Activated CD8-positive, alpha-beta T cell treated with anti-CD3 and anti-CD28 coated beads, Interleukin-2, amount 10 ng/mL, durations not matched to agents 7 days and 5 days (primary cell): ENCODE results near the gene CMPK2. TPM values are rescaled to one million over a fixed set of nuclear protein-coding genes. Genes with fewer than 3 reads are reported as not detected.
"Not testable (repeated sequence)": the region's sequence is repeated elsewhere in the genome, so short reads cannot be mapped to it uniquely, and the experiment has no call there.

Experiments used
- ATAC-seq: fragments of 150-1000 bp; cut with Tn5 transposase; one replicate; pipeline ENCODE4 v1.10.0; 2021; ENCODE audit warnings: moderate library complexity
- CTCF ChIA-PET: fragments of 350-600 bp; sonication (Branson Sonifier 250); formaldehyde crosslinking; loops from one replicate; lab custom pipeline; 2021; ENCODE audit warnings: antibody characterized with exemption; lab: Charles Lee
- POLR2A ChIA-PET: fragments of 350-600 bp; sonication (Branson Sonifier 250); formaldehyde crosslinking; loops from one replicate; lab custom pipeline; 2021; ENCODE audit warnings: antibody characterized with exemption; lab: Charles Lee
- DNase-seq: peaks from one replicate; pipeline ENCODE4 v3.0.0-alpha.2; 2020
- H3K27ac Mint-ChIP-seq: one replicate; pipeline ENCODE4 v1.8.0; 2021; ENCODE audit warnings: mild to moderate bottlenecking, mixed read lengths
- H3K27me3 Mint-ChIP-seq: one replicate; pipeline ENCODE4 v1.8.0; 2021; ENCODE audit warnings: low read depth, mixed read lengths
- H3K36me3 Mint-ChIP-seq: one replicate; pipeline ENCODE4 v1.8.0; 2021; ENCODE audit warnings: low read depth, mixed read lengths
- H3K4me1 Mint-ChIP-seq: one replicate; pipeline ENCODE4 v1.8.0; 2021; ENCODE audit warnings: low read depth, mixed read lengths
- H3K4me3 Mint-ChIP-seq: one replicate; pipeline ENCODE4 v1.8.0; 2021; ENCODE audit warnings: mild to moderate bottlenecking, mixed read lengths
- H3K9me3 Mint-ChIP-seq: one replicate; pipeline ENCODE4 v1.8.0; 2022; ENCODE audit warnings: mixed read lengths; ENCODE audit not compliant: insufficient read depth
- total RNA-seq, 2 experiments: library from RNA; stranded (reverse); gene quantifications; one replicate each; pipeline ENCODE4 v1.2.3, GENCODE V29; 2021

Gene CMPK2
- total RNA-seq, 2 experiments from 2014 or later: 84.0 to 90.8 TPM

GRCh38 chr2:6864231-6864754 lies 1.4 kb downstream of the CMPK2 start:
- H3K27me3 Mint-ChIP-seq: no peaks in the 10 kb centered on the region
- ChIA-PET POLR2A (interaction anchor here (1.2 to 10.1 kb wide), 12 partner anchors 9 to 50 kb away, joined by 3 to 372 read pairs (median 12); partner anchors contain the start of genes RNF144A and RSAD2), CTCF (interaction anchor here (1.0 to 7.1 kb wide), 9 partner anchors 11 to 51 kb away, joined by 3 to 157 read pairs (median 5); partner anchors contain the start of gene RSAD2)

GRCh38 chr2:6863792-6864191 lies 1.9 kb downstream of the CMPK2 start:
- H3K4me1 Mint-ChIP-seq: peaks cover 71% of the 10 kb centered on the region
- H3K9me3 Mint-ChIP-seq: peaks cover 12% of the 10 kb centered on the region
- peaks cover 69% of the 10 kb centered on the region for H3K36me3 Mint-ChIP-seq
- ATAC-seq (no peak), DNase-seq (no peak)
- H3K4me3 Mint-ChIP-seq: peak overlapping the region; percentile 90
- H3K27me3 Mint-ChIP-seq: no peaks in the 10 kb centered on the region
- ChIA-PET CTCF (interaction anchor here (1.1 to 7.1 kb wide), 4 partner anchors 15 to 51 kb away, joined by 3 to 157 read pairs (median 6); partner anchors contain the start of gene RSAD2), POLR2A (interaction anchor here (0.5 to 10.1 kb wide), 8 partner anchors 13 to 1466 kb away, joined by 3 to 372 read pairs (median 16); partner anchors contain the start of genes RNF144A and RSAD2)
- H3K27ac Mint-ChIP-seq: peak overlapping the region; percentile 94

More at GRCh38 chr2:6864231-6864754, 1.4 kb downstream of the CMPK2 start:
- peaks cover 70% of the 10 kb centered on the region for H3K4me1 Mint-ChIP-seq
- H3K36me3 Mint-ChIP-seq: peaks cover 69% of the 10 kb centered on the region
- ATAC-seq (no peak), DNase-seq (no peak)
- peak overlapping the region; percentile 90 for H3K4me3 Mint-ChIP-seq
- H3K27ac Mint-ChIP-seq: peak overlapping the region; percentile 94
- peaks cover 9% of the 10 kb centered on the region for H3K9me3 Mint-ChIP-seq

- POLR2A ChIA-PET: interaction anchor here (1.0 to 10.1 kb wide), 2 partner anchors 17 to 18 kb away, joined by 3 to 372 read pairs; partner anchors contain the start of gene RSAD2
- Mint-ChIP-seq H3K4me3 (no peak overlapping the region), H3K27ac (peak overlapping the region; percentile 56), H3K36me3 (peaks cover 93% of the 10 kb centered on the region), H3K4me1 (peaks cover 80% of the 10 kb centered on the region), H3K9me3 (peaks cover 18% of the 10 kb centered on the region), H3K27me3 (no peaks in the 10 kb centered on the region)
- ATAC-seq (no peak), DNase-seq (no peak)
- CTCF ChIA-PET: interaction anchor here (1.9 kb wide), 1 partner anchor 37 kb away, joined by 11 read pairs; no protein-coding TSS in a partner anchor
Measured at GRCh38 chr2:6860296-6860695, 5.4 kb downstream of the CMPK2 start.

GRCh38 chr2:6858466-6859027 lies 7.2 kb downstream of the CMPK2 start:
- CTCF ChIA-PET, H3K27me3 Mint-ChIP-seq, POLR2A ChIA-PET, H3K4me3 Mint-ChIP-seq, ATAC-seq, DNase-seq: not testable (repeated sequence)
- H3K9me3 Mint-ChIP-seq: peaks cover 18% of the 10 kb centered on the region
- peak overlapping the region; percentile 35 for H3K27ac Mint-ChIP-seq
- H3K4me1 Mint-ChIP-seq: peaks cover 87% of the 10 kb centered on the region
- H3K36me3 Mint-ChIP-seq: peaks cover 96% of the 10 kb centered on the region

GRCh38 chr2:6856548-6856920 lies 9.2 kb downstream of the CMPK2 start:
- Mint-ChIP-seq H3K4me3 (no peak overlapping the region), H3K36me3 (peaks cover 92% of the 10 kb centered on the region), H3K4me1 (peaks cover 83% of the 10 kb centered on the region), H3K9me3 (peaks cover 18% of the 10 kb centered on the region), H3K27ac (peak overlapping the region; percentile 31), H3K27me3 (no peaks in the 10 kb centered on the region)
- no peak for DNase-seq
- no peak for ATAC-seq
- POLR2A ChIA-PET: no interaction called here
- CTCF ChIA-PET: interaction anchor here (0.9 to 1.3 kb wide), 2 partner anchors 10 to 188 kb away, joined by 3 to 4 read pairs; partner anchors contain the start of gene CMPK2

GRCh38 chr2:6855860-6856547 lies 9.7 kb downstream of the CMPK2 start:
- CTCF ChIA-PET: no interaction called here

GRCh38 chr2:6854416-6854815 lies 11.3 kb downstream of the CMPK2 start:
- POLR2A ChIA-PET: interaction anchor here (0.6 kb wide), 1 partner anchor 13 kb away, joined by 3 read pairs; no protein-coding TSS in a partner anchor
- Mint-ChIP-seq H3K4me3 (no peak overlapping the region), H3K27ac (no peak overlapping the region), H3K9me3 (peaks cover 9% of the 10 kb centered on the region), H3K4me1 (peaks cover 83% of the 10 kb centered on the region), H3K27me3 (no peaks in the 10 kb centered on the region), H3K36me3 (peaks cover 92% of the 10 kb centered on the region)
- ATAC-seq: no peak
- no peak for DNase-seq
- CTCF ChIA-PET: interaction anchor here (1.6 kb wide), 1 partner anchor 10 kb away, joined by 3 read pairs; no protein-coding TSS in a partner anchor

More at GRCh38 chr2:6855860-6856547, 9.7 kb downstream of the CMPK2 start:
- H3K4me3 Mint-ChIP-seq: no peak overlapping the region
- ATAC-seq (no peak), DNase-seq (no peak)
- H3K9me3 Mint-ChIP-seq: peaks cover 13% of the 10 kb centered on the region
- no peaks in the 10 kb centered on the region for H3K27me3 Mint-ChIP-seq
- H3K27ac Mint-ChIP-seq: peak overlapping the region; percentile 24
- POLR2A ChIA-PET: interaction anchor here (0.9 kb wide), 1 partner anchor 9 kb away, joined by 3 read pairs; the partner anchor contains the start of gene CMPK2
- H3K4me1 Mint-ChIP-seq: peaks cover 83% of the 10 kb centered on the region
- peaks cover 92% of the 10 kb centered on the region for H3K36me3 Mint-ChIP-seq

- peaks cover 82% of the 10 kb centered on the region for H3K4me1 Mint-ChIP-seq
- POLR2A ChIA-PET: no interaction called here
- no peaks in the 10 kb centered on the region for H3K27me3 Mint-ChIP-seq
- peaks cover 8% of the 10 kb centered on the region for H3K9me3 Mint-ChIP-seq
- ATAC-seq: no peak
- CTCF ChIA-PET: interaction anchor here (0.9 kb wide), 1 partner anchor 45 kb away, joined by 3 read pairs; no protein-coding TSS in a partner anchor
- peak overlapping the region; percentile 79 for H3K27ac Mint-ChIP-seq
- DNase-seq: no peak
- H3K36me3 Mint-ChIP-seq: peaks cover 92% of the 10 kb centered on the region
- no peak overlapping the region for H3K4me3 Mint-ChIP-seq
Measured at GRCh38 chr2:6852195-6852594, 13.5 kb downstream of the CMPK2 start.

- Mint-ChIP-seq H3K36me3 (peaks cover 88% of the 10 kb centered on the region), H3K4me3 (no peak overlapping the region), H3K4me1 (peaks cover 40% of the 10 kb centered on the region), H3K27ac (no peak overlapping the region), H3K27me3 (no peaks in the 10 kb centered on the region), H3K9me3 (peaks cover 38% of the 10 kb centered on the region)
- POLR2A ChIA-PET: interaction anchor here (0.6 to 1.0 kb wide), 2 partner anchors 18 to 30 kb away, joined by 3 to 5 read pairs; partner anchors contain the start of gene CMPK2
- CTCF ChIA-PET: interaction anchor here (1.0 to 3.4 kb wide), 7 partner anchors 12 to 237 kb away, joined by 3 to 16 read pairs (median 9); partner anchors contain the start of gene CMPK2
- ATAC-seq (no peak), DNase-seq (no peak)
Measured at GRCh38 chr2:6846967-6847681, 18.6 kb downstream of the CMPK2 start.

GRCh38 chr2:6846540-6846939 lies 19.2 kb downstream of the CMPK2 start:
- ChIA-PET POLR2A (interaction anchor here (0.6 to 1.0 kb wide), 2 partner anchors 19 to 30 kb away, joined by 3 to 5 read pairs; partner anchors contain the start of gene CMPK2), CTCF (interaction anchor here (1.0 to 3.4 kb wide), 5 partner anchors 11 to 197 kb away, joined by 4 to 16 read pairs (median 10); no protein-coding TSS in a partner anchor)
- Mint-ChIP-seq H3K27me3 (no peaks in the 10 kb centered on the region), H3K36me3 (peaks cover 90% of the 10 kb centered on the region), H3K27ac (no peak overlapping the region), H3K9me3 (peaks cover 38% of the 10 kb centered on the region), H3K4me3 (no peak overlapping the region), H3K4me1 (peaks cover 37% of the 10 kb centered on the region)
- ATAC-seq (no peak), DNase-seq (no peak)
